DMS153 (cell line): ENCODE data around the gene LMF1.
"Not testable (repeated sequence)": the region's sequence is repeated elsewhere in the genome, so short reads cannot be mapped to it uniquely, and the experiment has no call there.

ENCODE experiments used
- DNase-seq: peaks from one replicate; lab custom pipeline; 2025; lab: John Stamatoyannopoulos, UW

The LMF1 gene

GRCh38 chr16:828891-829290 is 141.9 kb downstream of the LMF1 start:
- no peak for DNase-seq

DNA sequence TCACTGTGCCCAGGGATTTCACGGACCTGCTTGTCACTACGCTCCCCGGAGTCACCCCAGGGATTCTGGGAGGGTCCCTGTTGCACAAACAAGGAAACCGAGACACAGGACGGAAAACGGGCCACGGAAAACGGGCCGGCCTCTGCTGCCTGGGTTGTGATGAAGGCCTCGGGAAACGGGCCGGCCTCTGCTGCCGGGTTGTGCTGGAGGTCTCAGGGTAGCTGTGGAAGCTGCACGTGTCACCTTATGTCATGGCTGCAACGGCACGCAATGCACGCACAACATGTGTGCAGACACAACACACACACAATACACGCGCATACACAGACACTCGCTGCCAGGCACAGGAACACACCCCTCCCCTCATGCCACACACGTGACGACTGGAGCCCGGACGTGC is 143.3 kb downstream of the LMF1 start:
- DNase-seq, result no peak

- no peak for DNase-seq
Observed at GRCh38 chr16:825341-826061, 145.3 kb downstream of the LMF1 start.

DNA sequence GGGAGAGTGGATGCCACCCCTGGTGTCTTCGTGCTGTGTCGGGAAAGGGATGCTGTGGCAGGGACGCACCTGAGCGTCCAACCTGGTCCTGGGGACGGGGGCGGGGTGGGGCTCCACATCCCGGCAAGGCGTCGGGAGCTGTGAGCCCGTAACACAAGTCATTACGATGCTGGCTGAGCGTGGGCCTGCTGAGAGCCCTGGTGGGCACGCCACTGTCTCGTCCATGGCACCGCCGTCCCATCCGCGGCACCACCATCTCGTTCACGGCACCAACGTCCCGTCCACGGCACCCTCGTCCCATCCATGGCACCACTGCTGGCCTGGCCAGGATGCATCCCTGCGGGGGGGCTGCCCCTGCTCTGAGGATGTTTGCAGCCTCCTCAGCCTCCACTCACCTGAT is 146.2 kb downstream of the LMF1 start:
- DNase-seq, result no peak

DNA sequence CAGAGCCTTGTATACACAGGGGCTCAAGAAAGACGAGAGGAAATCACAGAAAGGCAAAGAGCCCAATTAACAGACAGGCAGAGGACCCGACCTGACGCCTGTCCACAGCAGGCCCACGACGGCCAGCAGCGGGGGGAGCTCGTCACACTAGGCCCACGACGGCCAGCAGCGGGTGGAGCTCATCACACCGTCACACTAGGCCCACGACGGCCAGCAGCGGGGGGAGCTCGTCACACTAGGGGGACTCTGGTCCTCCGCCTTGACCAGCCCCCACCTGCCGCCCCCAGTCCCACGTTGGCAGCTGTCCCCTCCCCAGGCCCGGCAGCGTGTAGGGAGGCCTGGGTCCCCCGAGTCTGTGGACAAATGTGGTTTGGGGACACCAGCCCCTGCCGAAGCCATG is 146.6 kb downstream of the LMF1 start:
- no peak for DNase-seq

GRCh38 chr16:822909-823297 is 147.9 kb downstream of the LMF1 start:
- DNase-seq, result no peak

GRCh38 chr16:822174-822908 is 148.4 kb downstream of the LMF1 start:
- DNase-seq, result no peak

DNA sequence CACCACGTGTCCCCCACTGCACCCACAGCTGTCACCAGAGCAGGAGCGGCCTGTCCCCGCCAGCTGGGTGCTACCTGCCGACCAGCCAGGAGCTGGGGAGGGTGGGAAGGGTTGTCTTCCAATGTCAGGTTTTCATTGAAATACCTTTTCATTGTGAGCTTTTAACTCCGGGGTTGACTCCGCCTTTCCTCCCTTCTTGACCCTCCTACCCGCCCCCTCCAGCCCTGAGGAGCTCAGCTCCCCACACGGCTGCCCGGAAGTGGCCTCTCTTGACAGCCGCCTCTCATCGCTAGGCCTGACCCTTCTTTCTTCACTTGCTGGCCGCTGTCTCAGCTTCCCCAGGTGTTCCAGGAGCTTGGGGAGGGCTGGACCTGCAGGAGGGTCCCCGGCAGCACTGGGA is 149.0 kb downstream of the LMF1 start:
- no peak for DNase-seq

GRCh38 chr16:820748-821147 is 150.0 kb downstream of the LMF1 start:
- DNase-seq, result no peak

DNA sequence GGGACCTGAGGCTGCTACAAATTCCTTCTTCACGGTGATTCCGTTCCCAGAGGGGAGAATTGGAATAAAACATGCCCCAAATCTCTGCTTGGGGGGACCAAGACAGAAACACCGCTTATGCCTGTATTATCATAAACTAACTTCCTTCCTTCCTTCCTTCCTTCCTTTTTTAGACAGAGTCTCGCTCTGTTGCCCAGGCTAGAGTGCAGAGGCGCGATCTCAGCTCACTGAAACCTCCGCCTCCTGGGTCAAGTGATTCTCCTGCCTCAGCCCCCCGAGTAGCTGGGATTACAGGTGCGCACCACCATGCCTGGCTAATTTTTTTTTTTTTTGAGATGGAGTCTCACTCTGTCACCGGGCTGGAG is 150.8 kb downstream of the LMF1 start:
- DNase-seq, result not testable (repeated sequence)

DNA sequence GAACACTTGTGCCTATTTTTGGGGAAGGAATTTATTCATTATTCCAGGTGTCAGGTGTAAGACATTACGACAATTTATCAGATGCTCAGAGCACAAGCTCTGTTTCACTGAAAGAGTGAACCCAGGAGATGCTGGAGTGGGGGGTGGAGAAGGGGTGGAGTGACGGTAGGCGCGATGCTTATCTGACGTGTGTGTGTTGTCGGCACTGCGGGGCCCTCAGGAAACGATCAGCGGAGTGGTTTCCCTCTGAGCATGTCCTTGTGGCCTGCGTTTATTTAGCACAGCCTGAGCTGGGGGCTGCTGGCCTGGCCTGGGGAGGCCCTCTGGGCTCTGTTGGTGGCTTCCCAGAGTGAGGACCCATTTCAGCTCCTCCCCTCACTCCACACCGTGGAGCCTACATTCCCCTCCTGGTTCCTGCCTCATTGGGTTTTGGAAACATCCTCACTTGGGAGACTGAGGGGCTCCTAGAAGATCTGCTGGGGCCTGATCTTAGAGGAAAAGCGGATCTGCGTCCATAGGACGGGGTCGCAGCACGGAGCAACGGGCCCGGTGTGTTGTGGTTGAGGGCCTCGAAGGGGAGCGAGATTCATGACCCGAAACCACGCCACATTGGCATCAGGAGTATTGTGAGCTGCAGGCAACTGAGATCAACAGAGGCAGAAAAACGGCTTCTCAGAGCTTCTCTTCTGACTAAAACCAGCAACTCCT is 151.3 kb downstream of the LMF1 start:
- no peak for DNase-seq

DNA sequence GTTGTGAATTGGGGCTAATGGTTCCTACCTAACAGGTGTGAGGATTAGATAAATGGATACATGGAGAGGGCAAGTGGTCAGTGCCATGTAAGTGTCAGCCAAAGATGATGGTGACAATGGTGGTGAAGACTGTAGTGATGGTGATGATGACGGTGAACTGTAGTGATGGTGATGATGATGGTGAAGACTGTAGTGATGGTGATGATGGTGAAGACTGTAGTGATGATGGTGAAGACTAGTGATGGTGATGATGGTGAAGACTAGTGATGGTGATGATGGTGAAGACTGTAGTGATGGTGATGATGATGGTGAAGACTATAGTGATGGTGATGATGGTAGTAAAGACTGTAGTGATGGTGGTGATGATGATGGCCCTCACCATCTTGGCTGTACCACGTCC is 152.2 kb downstream of the LMF1 start:
- no peak for DNase-seq

GRCh38 chr16:818132-818531 is 152.7 kb downstream of the LMF1 start:
- DNase-seq, result no peak

GRCh38 chr16:817001-817906 is 153.5 kb downstream of the LMF1 start:
- no peak for DNase-seq

DNA sequence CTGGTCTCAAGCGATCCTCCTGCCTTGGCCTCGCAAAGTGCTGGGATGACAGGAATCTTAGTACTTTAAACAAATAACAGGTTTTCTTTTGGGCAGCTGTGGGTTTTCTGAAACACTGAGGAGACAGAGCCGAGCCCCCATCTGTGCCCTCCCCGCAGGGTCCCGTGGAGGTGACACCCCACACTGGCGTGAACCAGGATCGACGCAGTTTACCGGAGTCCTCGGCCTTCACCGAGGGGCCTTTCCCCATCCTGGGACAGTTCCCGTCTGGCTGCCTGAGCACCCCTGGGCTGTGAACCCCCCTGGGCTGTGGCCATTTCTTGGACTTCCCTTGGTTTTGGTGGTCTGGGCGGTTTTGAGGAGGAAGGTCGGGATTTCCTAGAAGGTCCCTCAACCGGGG is 154.9 kb downstream of the LMF1 start:
- no peak for DNase-seq

DNA sequence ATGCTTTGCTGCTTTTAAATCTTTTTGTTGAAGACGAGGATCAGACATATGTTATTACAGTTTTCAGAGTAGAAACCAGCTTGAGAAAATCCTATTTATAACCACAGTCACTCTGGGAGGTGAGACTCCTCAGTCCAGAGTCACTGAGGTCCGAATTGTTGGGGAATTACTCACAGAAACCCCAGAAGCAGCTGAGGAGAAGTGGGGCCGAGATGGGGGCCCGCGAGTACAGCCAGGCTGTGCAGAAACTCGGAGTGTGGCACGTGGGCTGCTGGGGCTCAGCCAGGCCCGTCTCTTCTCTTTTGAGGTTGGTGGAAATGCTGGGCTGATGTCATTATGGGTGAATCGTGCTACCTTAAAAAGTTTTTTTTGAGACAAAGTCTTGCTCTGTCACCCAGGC is 155.8 kb downstream of the LMF1 start:
- no peak for DNase-seq

GRCh38 chr16:813916-814412 is 156.8 kb downstream of the LMF1 start:
- no peak for DNase-seq

- DNase-seq, result no peak
Observed at GRCh38 chr16:813204-813915, 157.4 kb downstream of the LMF1 start.

DNA sequence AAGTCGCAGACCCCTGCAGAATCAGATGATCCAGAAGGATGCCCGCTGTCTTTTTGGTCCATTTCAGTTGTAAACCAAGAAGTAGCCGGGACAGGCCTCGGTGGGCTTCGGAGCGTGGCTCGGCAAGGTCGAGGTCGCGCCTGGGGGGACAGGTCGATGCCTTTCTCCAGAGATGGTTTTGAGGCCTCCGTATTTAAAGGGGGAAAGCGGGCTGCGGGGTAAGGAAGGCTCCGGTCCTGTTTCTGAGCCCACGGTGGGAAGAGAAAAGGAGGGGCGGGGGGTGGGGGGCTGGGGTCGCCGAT is 162.7 kb downstream of the LMF1 start:
- no peak for DNase-seq

GRCh38 chr16:807347-808084 is 163.3 kb downstream of the LMF1 start:
- peak; percentile 53 for DNase-seq

GRCh38 chr16:805474-805873 is 165.3 kb downstream of the LMF1 start:
- no peak for DNase-seq
